IMR-90 (cell line): Measurements from ENCODE around the gene CYP26A1.

Experiments used
- CEBPB ChIP-seq: IDR thresholded peaks from 2 replicates; pipeline ENCODE4 v1.6.1; 2012; ENCODE audit warnings: low read depth, low read length, improper control_type of control experiment
- CHD1 ChIP-seq: IDR thresholded peaks from 2 replicates; pipeline ENCODE4 v1.6.1; 2012; ENCODE audit warnings: low read depth, low read length, improper control_type of control experiment
- ELK1 ChIP-seq: fragments of 150-350 bp; IDR thresholded peaks from 2 replicates; pipeline ENCODE4 v1.6.1; 2016; ENCODE audit warnings: low read depth, mild to moderate bottlenecking, low read length, moderate library complexity, borderline replicate concordance
- FOS ChIP-seq: fragments of 150-350 bp; IDR thresholded peaks from 2 replicates; pipeline ENCODE4 v1.6.1; 2016; ENCODE audit warnings: low read depth, low read length
- MAZ ChIP-seq: IDR thresholded peaks from 2 replicates; pipeline ENCODE4 v1.6.1; 2012; ENCODE audit warnings: low read depth, mild to moderate bottlenecking, low read length, improper control_type of control experiment, moderate library complexity, borderline replicate concordance
- POLR2A ChIP-seq: IDR thresholded peaks from 2 replicates; pipeline ENCODE4 v1.6.1; 2012; ENCODE audit warnings: mild to moderate bottlenecking, low read depth, low read length
- RAD21 ChIP-seq: IDR thresholded peaks from 2 replicates; pipeline ENCODE4 v1.6.1; 2012; ENCODE audit warnings: low read length, improper control_type of control experiment
- RCOR1 ChIP-seq: IDR thresholded peaks from 2 replicates; pipeline ENCODE4 v1.6.1; 2012; ENCODE audit warnings: mild to moderate bottlenecking, low read length, improper control_type of control experiment; ENCODE audit not compliant: insufficient replicate concordance
- RFX5 ChIP-seq: IDR thresholded peaks from 2 replicates; pipeline ENCODE4 v1.8.0; 2012; ENCODE audit warnings: low read depth, mild to moderate bottlenecking, low read length, moderate library complexity
- SMC3 ChIP-seq: fragments of 150-350 bp; IDR thresholded peaks from 2 replicates; pipeline ENCODE4 v1.6.1; 2016; ENCODE audit warnings: low read depth, mild to moderate bottlenecking, antibody characterized with exemption, low read length, moderate library complexity
- TF ChIP-seq, protein P1 (sequence below): conservative IDR thresholded peaks from 2 replicates; pipeline ENCODE4 v1.5.1; 2012; ENCODE audit warnings: mild to moderate bottlenecking, low read depth, low read length, improper control_type of control experiment

- TF ChIP-seq, protein P1, sequence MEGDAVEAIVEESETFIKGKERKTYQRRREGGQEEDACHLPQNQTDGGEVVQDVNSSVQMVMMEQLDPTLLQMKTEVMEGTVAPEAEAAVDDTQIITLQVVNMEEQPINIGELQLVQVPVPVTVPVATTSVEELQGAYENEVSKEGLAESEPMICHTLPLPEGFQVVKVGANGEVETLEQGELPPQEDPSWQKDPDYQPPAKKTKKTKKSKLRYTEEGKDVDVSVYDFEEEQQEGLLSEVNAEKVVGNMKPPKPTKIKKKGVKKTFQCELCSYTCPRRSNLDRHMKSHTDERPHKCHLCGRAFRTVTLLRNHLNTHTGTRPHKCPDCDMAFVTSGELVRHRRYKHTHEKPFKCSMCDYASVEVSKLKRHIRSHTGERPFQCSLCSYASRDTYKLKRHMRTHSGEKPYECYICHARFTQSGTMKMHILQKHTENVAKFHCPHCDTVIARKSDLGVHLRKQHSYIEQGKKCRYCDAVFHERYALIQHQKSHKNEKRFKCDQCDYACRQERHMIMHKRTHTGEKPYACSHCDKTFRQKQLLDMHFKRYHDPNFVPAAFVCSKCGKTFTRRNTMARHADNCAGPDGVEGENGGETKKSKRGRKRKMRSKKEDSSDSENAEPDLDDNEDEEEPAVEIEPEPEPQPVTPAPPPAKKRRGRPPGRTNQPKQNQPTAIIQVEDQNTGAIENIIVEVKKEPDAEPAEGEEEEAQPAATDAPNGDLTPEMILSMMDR = no peak
- TF ChIP-seq RCOR1 = no peak
- no peak for TF ChIP-seq ELK1
- no peak for TF ChIP-seq POLR2A
- no peak for TF ChIP-seq CEBPB
- no peak for TF ChIP-seq MAZ
- no peak for TF ChIP-seq RFX5
- no peak for TF ChIP-seq SMC3
- TF ChIP-seq FOS = no peak
- no peak for TF ChIP-seq CHD1
- TF ChIP-seq RAD21 = no peak
These were observed 14.2 kb downstream of the CYP26A1 start for GRCh38 chr10:93087846-93088245.
